Measurements from ENCODE around the gene ARHGEF28.

Gene ARHGEF28

GRCh38 chr5:73654819-73655318 lies 28.9 kb downstream of the ARHGEF28 start:
- in situ Hi-C loops (cut with MboI; ENCODE audit: low sequenced_read_pairs): no loop called here

DNA sequence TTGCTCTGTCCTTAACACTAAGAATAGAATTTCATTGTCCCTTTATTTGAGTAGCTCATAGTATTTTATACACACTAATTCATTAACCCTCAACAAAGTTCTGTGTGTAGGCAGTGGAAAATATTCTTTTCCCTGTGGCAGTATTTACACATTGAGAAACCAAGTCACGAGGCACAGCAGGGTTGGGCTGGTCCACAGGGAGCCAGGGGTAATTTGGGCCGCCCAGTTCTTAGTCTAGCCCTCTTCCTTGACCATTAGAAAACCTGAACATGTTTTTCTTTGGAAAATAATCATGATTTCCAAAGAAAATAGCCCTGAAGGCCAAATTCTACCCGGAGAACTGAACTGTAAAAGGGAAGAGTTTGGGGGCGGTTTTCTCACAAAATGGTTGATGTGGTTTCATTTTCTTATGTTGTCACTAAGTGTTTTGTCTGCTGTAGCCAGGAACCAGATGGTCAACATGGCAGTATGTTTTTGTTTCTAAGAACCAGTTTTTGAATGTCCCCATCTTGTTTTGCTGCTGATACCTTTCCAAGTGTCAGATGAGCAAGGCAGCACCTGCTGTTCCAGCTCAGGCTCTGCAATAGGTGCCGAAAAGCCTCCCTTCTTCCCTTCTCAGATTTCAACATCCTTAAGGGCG lies 29.6 kb downstream of the ARHGEF28 start:
- in situ Hi-C loops (cut with MboI; ENCODE audit: low sequenced_read_pairs): no loop called here

- in situ Hi-C loops (cut with MboI; ENCODE audit: low sequenced_read_pairs): no loop called here
These were observed 35.8 kb downstream of the ARHGEF28 start for GRCh38 chr5:73661753-73662152.

- in situ Hi-C loops (cut with MboI; ENCODE audit: low sequenced_read_pairs): no loop called here
These were observed 37.3 kb downstream of the ARHGEF28 start for GRCh38 chr5:73663161-73663859.

- in situ Hi-C loops (cut with MboI; ENCODE audit: low sequenced_read_pairs): no loop called here
These were observed 37.9 kb downstream of the ARHGEF28 start for GRCh38 chr5:73663860-73664240.

DNA sequence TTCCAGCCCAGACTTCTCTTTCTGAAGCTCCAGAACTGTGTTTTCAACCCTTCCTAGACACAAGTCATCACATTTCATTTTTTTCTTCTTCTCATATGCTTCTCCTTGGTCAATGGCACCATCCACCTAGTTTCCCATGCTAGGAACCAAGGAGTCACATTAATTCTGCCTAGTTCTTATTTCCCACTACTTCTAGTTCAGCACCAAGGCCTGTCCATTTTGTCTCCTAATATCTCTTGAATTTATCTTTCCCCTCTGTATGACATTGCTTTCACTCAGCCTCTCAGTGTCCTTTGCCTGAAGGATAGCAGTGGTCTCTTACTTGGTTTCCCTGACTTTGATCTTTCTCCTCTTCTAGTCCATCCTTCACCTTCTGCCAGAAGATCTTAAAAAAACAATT lies 38.8 kb downstream of the ARHGEF28 start:
- in situ Hi-C loops (cut with MboI; ENCODE audit: low sequenced_read_pairs): no loop called here

GRCh38 chr5:73666891-73667290 lies 40.9 kb downstream of the ARHGEF28 start:
- in situ Hi-C loops (cut with MboI; ENCODE audit: low sequenced_read_pairs): no loop called here

DNA sequence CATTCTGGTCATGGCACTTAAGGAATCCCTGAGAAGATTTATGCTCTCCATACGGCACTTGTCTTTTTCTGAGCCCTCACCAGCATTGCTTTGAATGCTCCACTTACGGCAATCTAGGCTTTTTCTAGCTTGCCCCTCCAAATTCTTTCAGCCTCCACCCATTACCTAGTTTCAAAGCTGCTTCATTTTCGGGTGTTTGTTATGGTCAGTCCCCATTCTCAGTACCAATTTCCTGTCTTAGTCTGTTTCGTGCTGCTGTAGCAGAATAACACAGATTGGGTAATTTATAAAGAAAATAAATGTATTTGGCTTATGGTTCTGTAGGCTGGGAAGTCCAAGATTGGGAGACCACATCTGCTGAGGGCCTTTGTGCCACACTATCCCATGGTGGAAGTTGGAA lies 42.0 kb downstream of the ARHGEF28 start:
- in situ Hi-C loops (cut with MboI; ENCODE audit: low sequenced_read_pairs): no loop called here

- in situ Hi-C loops (cut with MboI; ENCODE audit: low sequenced_read_pairs): no loop called here
These were observed 42.6 kb downstream of the ARHGEF28 start for GRCh38 chr5:73668486-73669111.

GRCh38 chr5:73670731-73671130 lies 44.7 kb downstream of the ARHGEF28 start:
- in situ Hi-C loops (cut with MboI; ENCODE audit: low sequenced_read_pairs): no loop called here

GRCh38 chr5:73672132-73672531 lies 46.1 kb downstream of the ARHGEF28 start:
- in situ Hi-C loops (cut with MboI; ENCODE audit: low sequenced_read_pairs): no loop called here

DNA sequence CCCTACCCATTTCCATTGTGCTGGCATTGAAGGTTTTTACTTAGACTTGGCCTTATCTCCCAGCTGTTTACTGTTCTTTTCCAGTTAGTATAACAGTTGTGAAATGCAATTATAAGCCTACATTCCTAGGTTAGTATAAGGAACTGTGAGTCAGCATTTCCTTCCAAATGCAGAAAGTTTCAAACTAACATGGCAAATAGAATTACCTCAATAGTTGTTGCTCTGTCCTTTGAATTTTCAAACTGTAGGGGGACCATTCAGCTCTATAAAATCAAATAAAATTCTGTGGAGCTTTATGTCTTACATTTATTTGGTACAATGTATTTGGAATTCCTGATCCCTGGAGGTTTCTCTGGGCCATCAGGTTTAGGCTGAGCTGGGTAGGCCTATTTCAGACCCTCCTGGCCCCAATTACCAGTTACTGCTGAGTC lies 47.2 kb downstream of the ARHGEF28 start:
- in situ Hi-C loops (cut with MboI; ENCODE audit: low sequenced_read_pairs): no loop called here

DNA sequence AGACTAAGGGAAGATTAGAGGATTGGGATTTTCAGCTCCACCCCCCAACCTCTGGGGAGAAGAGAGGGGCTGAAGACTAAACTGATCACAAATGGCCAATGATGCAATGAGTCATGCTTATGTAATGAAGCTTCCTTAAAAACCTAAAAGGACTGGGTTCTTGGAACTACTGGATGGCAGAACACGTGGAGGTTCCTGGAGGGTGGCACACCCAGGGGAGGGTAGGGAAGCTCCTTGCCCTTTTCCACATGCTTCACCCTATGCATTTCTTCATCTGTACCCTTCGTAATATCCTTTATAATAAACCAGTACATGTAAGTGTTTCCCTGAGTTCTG lies 48.6 kb downstream of the ARHGEF28 start:
- in situ Hi-C loops (cut with MboI; ENCODE audit: low sequenced_read_pairs): no loop called here

DNA sequence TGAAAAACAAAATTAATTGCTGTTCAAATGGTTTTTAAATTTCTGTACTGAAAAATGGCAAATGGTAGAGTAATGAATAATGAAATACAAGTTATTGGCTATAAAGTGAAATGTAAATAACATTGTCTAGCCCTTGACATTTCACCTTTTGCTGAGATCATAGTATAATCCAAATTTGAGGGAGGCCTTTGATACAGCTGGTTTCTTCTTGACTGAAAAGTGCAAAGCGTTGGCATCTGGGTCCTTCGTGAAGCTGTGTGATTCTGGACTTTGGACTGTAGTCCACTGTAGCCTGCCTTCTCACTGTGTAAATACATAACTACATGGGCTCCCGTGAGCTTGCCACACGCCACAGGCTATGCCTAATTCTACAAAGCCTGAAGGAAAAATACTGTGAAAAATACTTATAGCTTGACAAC lies 52.3 kb downstream of the ARHGEF28 start:
- in situ Hi-C loops (cut with MboI; ENCODE audit: low sequenced_read_pairs): no loop called here

- in situ Hi-C loops (cut with MboI; ENCODE audit: low sequenced_read_pairs): no loop called here
These were observed 52.8 kb downstream of the ARHGEF28 start for GRCh38 chr5:73678807-73679206.

GRCh38 chr5:73682176-73682575 lies 56.2 kb downstream of the ARHGEF28 start:
- in situ Hi-C loops (cut with MboI; ENCODE audit: low sequenced_read_pairs): no loop called here

- in situ Hi-C loops (cut with MboI; ENCODE audit: low sequenced_read_pairs): no loop called here
These were observed 58.7 kb downstream of the ARHGEF28 start for GRCh38 chr5:73684691-73685090.

DNA sequence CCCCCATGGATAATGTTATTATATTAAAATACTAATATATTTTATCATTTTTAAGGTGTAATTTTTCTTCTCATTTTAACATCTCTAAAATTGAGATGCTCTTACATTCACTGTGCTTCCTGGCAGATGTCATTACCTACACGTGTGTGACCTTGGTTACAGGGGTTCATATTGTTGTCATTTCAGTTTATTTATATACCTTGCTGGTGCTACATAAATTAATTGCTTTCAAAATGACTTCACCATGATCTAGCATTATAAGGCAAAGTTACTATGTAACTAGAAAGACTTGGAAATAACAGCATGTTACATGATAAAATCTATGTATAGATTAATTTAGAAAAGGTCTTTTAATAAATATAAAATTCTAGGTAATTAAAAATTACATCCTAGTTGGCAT lies 60.9 kb downstream of the ARHGEF28 start:
- in situ Hi-C loops (cut with MboI; ENCODE audit: low sequenced_read_pairs): no loop called here

DNA sequence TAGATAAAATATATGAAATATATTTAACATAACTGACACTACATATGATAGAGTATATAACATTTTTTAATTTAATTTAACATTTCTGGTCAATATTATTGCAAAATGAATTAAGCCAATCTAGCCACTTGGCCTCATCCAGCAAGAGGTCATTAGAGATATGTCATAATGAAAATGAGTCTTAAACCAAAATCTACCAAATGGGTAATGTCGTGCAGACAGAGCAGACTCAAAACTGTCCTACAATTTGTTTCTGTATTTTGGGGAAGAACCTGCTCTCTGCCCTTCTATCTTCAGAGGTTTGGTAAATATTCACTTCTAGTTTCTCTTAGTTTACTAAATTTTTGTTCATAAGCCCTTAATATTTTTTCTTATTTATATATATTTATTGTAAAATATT lies 61.4 kb downstream of the ARHGEF28 start:
- in situ Hi-C loops (cut with MboI; ENCODE audit: low sequenced_read_pairs): no loop called here

DNA sequence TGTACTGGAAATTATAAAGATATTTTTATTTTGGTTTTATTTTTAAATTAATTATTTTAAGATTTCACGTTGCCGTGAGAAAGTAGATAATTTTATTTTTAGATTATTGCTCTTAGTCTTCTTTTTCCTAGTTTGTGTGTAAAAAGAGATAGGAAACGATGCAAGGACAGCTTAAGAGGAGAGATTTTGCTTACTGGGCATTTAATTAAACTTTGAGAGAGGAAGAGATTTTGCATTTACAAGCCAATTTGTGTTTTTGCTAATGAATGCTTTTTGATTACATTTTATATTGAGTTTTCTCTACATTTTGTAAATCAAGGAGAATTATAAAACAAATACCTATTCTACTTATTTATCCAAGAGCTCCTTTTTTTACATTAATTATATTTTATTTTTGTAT lies 64.0 kb downstream of the ARHGEF28 start:
- in situ Hi-C loops (cut with MboI; ENCODE audit: low sequenced_read_pairs): no loop called here

- in situ Hi-C loops (cut with MboI; ENCODE audit: low sequenced_read_pairs): no loop called here
These were observed 65.5 kb downstream of the ARHGEF28 start for GRCh38 chr5:73691302-73692080.

All from HL-60/S4 treated with phorbol 12-myristate 13-acetate at 8.2 ng/mL for 4 days and 3 days (cell line).